Prostate gland (tissue), 2 donors: ENCODE measurements around the gene NCR2. TPM values are rescaled to one million over a fixed set of nuclear protein-coding genes. Genes with fewer than 3 reads are reported as not detected.
A peak's percentile ranks its signal among the peaks of the same experiment; 100 is the strongest.

Experiments used
- DNase-seq: peaks from one replicate; pipeline ENCODE4 v3.0.0-alpha.2; 2019; ENCODE audit warnings: low spot score
- H3K27ac ChIP-seq, 2 donors: fragments of 200-600 bp; sonication (generic); 2 replicates each; pipeline ENCODE4 v1.5.1; 2017 to 2019
- H3K27me3 ChIP-seq: fragments of 200-600 bp; sonication (generic); replicated peaks from 2 replicates; pipeline ENCODE4 v1.5.1; 2019; ENCODE audit not compliant: insufficient read depth
- H3K36me3 ChIP-seq, 2 donors: fragments of 200-600 bp; sonication (generic); 1 replicate in 1 of 2; 2 replicates in 1 of 2; pipeline versions ENCODE4 v1.5.1 to v1.8.1; 2017 to 2019
- H3K4me1 ChIP-seq: fragments of 200-600 bp; sonication (generic); replicated peaks from 2 replicates; pipeline ENCODE4 v1.5.1; 2019
- H3K4me3 ChIP-seq, 2 donors: fragments of 200-600 bp; sonication (generic); 2 replicates each; pipeline ENCODE4 v1.5.1; 2017 to 2019
- H3K9me3 ChIP-seq: fragments of 200-600 bp; sonication (generic); 2 replicates; pipeline ENCODE4 v1.5.1; 2017
- POLR2A ChIP-seq: fragments of 450-650 bp; IDR thresholded peaks from one replicate; pipeline ENCODE4 v1.6.1; 2016; ENCODE audit warnings: antibody characterized with exemption, mild to moderate bottlenecking
- POLR2AphosphoS5 ChIP-seq: sonication (generic); formaldehyde crosslinking; IDR thresholded peaks from one replicate; pipeline ENCODE4 v1.6.1; 2017; ENCODE audit warnings: antibody characterized with exemption
- WGBS: methylation state at CpG from one replicate; pipeline ENCODE4 v1.1.5; 2018; 5-methylcytosine and 5-hydroxymethylcytosine counted together
- intact Hi-C: fragments of 100-400 bp; cut with DNase I; formaldehyde crosslinking; loops from one replicate; pipeline ENCODE4 v1.14.2; 2022
- total RNA-seq, 2 donors: library from RNA; depleted of rRNA; stranded (reverse); fragments of >200 nt; gene quantifications; one replicate each; pipeline ENCODE4 v1.1.0, GENCODE V29; 2016
- TF ChIP-seq, protein P1 (sequence below), 4 experiments: fragments of 200-600 bp in 2 of 4; fragments of 450-650 bp in 2 of 4; sonication (generic) in 2 of 4; IDR thresholded peaks; 1 replicate in 3 of 4; 2 replicates in 1 of 4; pipeline ENCODE4 v1.5.1; 2016 to 2019; ENCODE audit warnings: antibody characterized with exemption in 4 of 4, mild to moderate bottlenecking in 2 of 4, moderate library complexity in 2 of 4

The NCR2 gene
- total RNA-seq, 2 donors from 2014 or later: not detected

DNA sequence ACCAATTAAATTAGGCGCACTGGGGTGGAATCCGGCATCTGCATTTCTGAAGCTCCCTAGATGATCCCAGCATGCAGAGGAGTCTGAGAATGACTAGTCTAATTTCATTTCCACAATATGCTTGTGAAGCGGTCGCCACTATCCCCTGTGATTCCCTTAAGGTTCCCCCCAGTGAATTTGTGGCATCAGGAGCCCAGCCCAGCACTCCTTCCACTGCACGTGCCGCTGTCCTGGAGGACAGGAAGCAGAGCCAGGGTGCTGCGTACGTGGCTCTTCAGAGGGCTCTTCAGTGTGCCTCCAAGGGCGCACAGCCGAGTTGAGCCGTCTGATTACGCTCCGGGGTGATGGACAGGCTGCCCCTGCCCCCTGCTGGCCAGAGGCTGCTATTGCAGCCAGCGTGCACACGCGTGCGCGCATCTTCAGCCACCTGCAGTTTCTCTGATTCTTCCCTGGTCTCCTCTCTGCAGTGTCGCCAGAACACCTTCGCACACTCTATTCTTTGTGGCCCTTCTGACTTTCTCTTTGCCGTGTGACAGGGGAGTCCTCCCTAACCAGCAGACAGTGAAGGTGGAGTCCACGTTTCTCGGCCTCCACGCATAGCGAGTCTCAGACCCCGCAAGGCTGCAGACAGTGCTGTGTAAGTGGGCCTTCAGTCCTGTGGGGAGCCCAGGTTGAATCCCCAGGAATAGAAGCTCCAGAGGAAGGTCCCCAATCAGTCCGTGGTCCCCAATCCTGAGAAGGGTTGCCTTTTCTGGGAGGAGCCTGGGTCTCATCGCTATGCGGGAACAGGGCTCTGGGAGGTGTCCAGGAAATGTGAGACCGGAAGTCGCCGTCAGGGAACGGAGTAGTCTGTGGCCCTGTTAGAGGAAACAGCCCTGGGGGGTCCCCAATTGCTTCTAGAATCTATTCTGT, 16.5 kb upstream of the NCR2 start:
- no peak for TF ChIP-seq POLR2A
- TF ChIP-seq, protein P1, sequence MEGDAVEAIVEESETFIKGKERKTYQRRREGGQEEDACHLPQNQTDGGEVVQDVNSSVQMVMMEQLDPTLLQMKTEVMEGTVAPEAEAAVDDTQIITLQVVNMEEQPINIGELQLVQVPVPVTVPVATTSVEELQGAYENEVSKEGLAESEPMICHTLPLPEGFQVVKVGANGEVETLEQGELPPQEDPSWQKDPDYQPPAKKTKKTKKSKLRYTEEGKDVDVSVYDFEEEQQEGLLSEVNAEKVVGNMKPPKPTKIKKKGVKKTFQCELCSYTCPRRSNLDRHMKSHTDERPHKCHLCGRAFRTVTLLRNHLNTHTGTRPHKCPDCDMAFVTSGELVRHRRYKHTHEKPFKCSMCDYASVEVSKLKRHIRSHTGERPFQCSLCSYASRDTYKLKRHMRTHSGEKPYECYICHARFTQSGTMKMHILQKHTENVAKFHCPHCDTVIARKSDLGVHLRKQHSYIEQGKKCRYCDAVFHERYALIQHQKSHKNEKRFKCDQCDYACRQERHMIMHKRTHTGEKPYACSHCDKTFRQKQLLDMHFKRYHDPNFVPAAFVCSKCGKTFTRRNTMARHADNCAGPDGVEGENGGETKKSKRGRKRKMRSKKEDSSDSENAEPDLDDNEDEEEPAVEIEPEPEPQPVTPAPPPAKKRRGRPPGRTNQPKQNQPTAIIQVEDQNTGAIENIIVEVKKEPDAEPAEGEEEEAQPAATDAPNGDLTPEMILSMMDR (IDR thresholded peaks at IDR 0.05): peak; percentile 95 to 98 (median 97)
- peak; percentile 44 for TF ChIP-seq POLR2AphosphoS5
- Histone ChIP-seq H3K36me3 (no peaks in the 10 kb centered on the region), H3K27ac (no peak overlapping the region), H3K4me1 (no peaks in the 10 kb centered on the region), H3K27me3 (no peaks in the 10 kb centered on the region), H3K9me3 (no peaks in the 10 kb centered on the region), H3K4me3 (peak overlapping the region in 1 of 2 donors; percentile 12)
- DNase-seq: peak; percentile 67
- intact Hi-C loops: loop anchor here (5.0 kb wide), 1 partner anchor 1337 kb away; no protein-coding TSS in a partner anchor
- 26% methylated on average over 32 of the region's 33 CpGs for whole genome bisulfite sequencing

- H3K4me1 ChIP-seq: no peaks in the 10 kb centered on the region
- no peaks in the 10 kb centered on the region for H3K27me3 ChIP-seq
- no peaks in the 10 kb centered on the region for H3K9me3 ChIP-seq
- no peak overlapping the region for H3K4me3 ChIP-seq
- DNase-seq: no peak
- intact Hi-C loops: no loop called here
- no peaks in the 10 kb centered on the region for H3K36me3 ChIP-seq
- H3K27ac ChIP-seq: no peak overlapping the region
- WGBS: 95% methylated on average over 4 of the region's 4 CpGs
- TF ChIP-seq POLR2AphosphoS5 (no peak), POLR2A (no peak)
- TF ChIP-seq, protein P1 (IDR thresholded peaks at IDR 0.05): no peak
Measured at GRCh38 chr6:41321183-41321582, 14.2 kb upstream of the NCR2 start.

- H3K4me1 ChIP-seq: no peaks in the 10 kb centered on the region
- 57% methylated on average over 4 of the region's 4 CpGs for WGBS
Measured at GRCh38 chr6:41325446-41326066, 9.9 kb upstream of the NCR2 start.

GRCh38 chr6:41326092-41326491, 9.3 kb upstream of the NCR2 start:
- Histone ChIP-seq H3K4me3 (no peak overlapping the region), H3K36me3 (no peaks in the 10 kb centered on the region), H3K4me1 (no peaks in the 10 kb centered on the region), H3K27ac (no peak overlapping the region), H3K27me3 (no peaks in the 10 kb centered on the region), H3K9me3 (no peaks in the 10 kb centered on the region)
- no peak for TF ChIP-seq POLR2AphosphoS5
- no peak for TF ChIP-seq POLR2A
- TF ChIP-seq, protein P1 (IDR thresholded peaks at IDR 0.05): no peak
- WGBS: 51% methylated on average over 9 of the region's 9 CpGs
- DNase-seq: no peak
- intact Hi-C loops: no loop called here

More at GRCh38 chr6:41325446-41326066, 9.9 kb upstream of the NCR2 start:
- no peaks in the 10 kb centered on the region for H3K27me3 ChIP-seq
- intact Hi-C loops: no loop called here
- H3K4me3 ChIP-seq: no peak overlapping the region
- H3K36me3 ChIP-seq: no peaks in the 10 kb centered on the region
- no peak for TF ChIP-seq POLR2AphosphoS5
- TF ChIP-seq, protein P1 (IDR thresholded peaks at IDR 0.05): no peak
- TF ChIP-seq POLR2A: no peak
- H3K27ac ChIP-seq: no peak overlapping the region
- DNase-seq: no peak
- no peaks in the 10 kb centered on the region for H3K9me3 ChIP-seq
